GM19351 (cell line): ENCODE measurements around the gene HPRT1.
A peak's percentile ranks its signal among the peaks of the same experiment; 100 is the strongest.

Source experiments
- ATAC-seq: cut with Tn5 transposase; IDR thresholded peaks from one replicate; pipeline ENCODE4 v1.9.1; 2021; ENCODE audit warnings: mild to moderate bottlenecking, moderate library complexity; ENCODE audit not compliant: unreplicated experiment

Gene HPRT1

GRCh38 chrX:134472041-134472440, 12.1 kb downstream of the HPRT1 start:
- no peak for ATAC-seq

GRCh38 chrX:134476284-134476683, 16.3 kb downstream of the HPRT1 start:
- ATAC-seq, result no peak

GRCh38 chrX:134478374-134478773, 18.4 kb downstream of the HPRT1 start:
- ATAC-seq, result no peak

- no peak for ATAC-seq
These were observed 20.1 kb downstream of the HPRT1 start for GRCh38 chrX:134480061-134480460.

- no peak for ATAC-seq
These were observed 21.4 kb downstream of the HPRT1 start for GRCh38 chrX:134481339-134481738.

GRCh38 chrX:134482371-134482770, 22.4 kb downstream of the HPRT1 start:
- no peak for ATAC-seq

- no peak for ATAC-seq
These were observed 24.1 kb downstream of the HPRT1 start for GRCh38 chrX:134484039-134484438.

- no peak for ATAC-seq
These were observed 42.0 kb downstream of the HPRT1 start for GRCh38 chrX:134501941-134502340.

GRCh38 chrX:134502686-134503085, 42.7 kb downstream of the HPRT1 start:
- no peak for ATAC-seq

GRCh38 chrX:134512566-134512965, 52.6 kb downstream of the HPRT1 start:
- no peak for ATAC-seq

- ATAC-seq, result no peak
These were observed 53.1 kb downstream of the HPRT1 start for GRCh38 chrX:134513091-134513490.

GRCh38 chrX:134520860-134521390, 61.0 kb downstream of the HPRT1 start:
- ATAC-seq, result peak; percentile 69

- ATAC-seq, result no peak
These were observed 64.2 kb downstream of the HPRT1 start for GRCh38 chrX:134524181-134524580.

GRCh38 chrX:134525086-134525792, 65.3 kb downstream of the HPRT1 start:
- no peak for ATAC-seq

GRCh38 chrX:134526399-134526798, 66.4 kb downstream of the HPRT1 start:
- ATAC-seq, result no peak

GRCh38 chrX:134528960-134529359, 69.0 kb downstream of the HPRT1 start:
- ATAC-seq, result peak; percentile 90

- no peak for ATAC-seq
These were observed 69.5 kb downstream of the HPRT1 start for GRCh38 chrX:134529481-134529880.

- ATAC-seq, result no peak
These were observed 70.9 kb downstream of the HPRT1 start for GRCh38 chrX:134530845-134531244.

GRCh38 chrX:134533352-134533751, 73.4 kb downstream of the HPRT1 start:
- ATAC-seq, result no peak

- no peak for ATAC-seq
These were observed 74.0 kb downstream of the HPRT1 start for GRCh38 chrX:134533952-134534351.

- ATAC-seq, result no peak
These were observed 77.4 kb downstream of the HPRT1 start for GRCh38 chrX:134537179-134537955.

- no peak for ATAC-seq
These were observed 78.4 kb downstream of the HPRT1 start for GRCh38 chrX:134538316-134538715.
